Measurements from ENCODE around the gene PLCH2. TPM values are rescaled to one million over a fixed set of nuclear protein-coding genes. Genes with fewer than 3 reads are reported as not detected.

The PLCH2 gene
- total and polyA plus RNA-seq, 10 of the 15 experiments (the other 5 are each of a cell fraction or from before 2014, with no cell fraction given): 0.03 to 0.73 (median 0.24) TPM; not detected in 3

GRCh38 chr1:2449636-2450454 is 26.2 kb upstream of the PLCH2 start:
- no peaks in the 10 kb centered on the region for H3K79me2 ChIP-seq (ENCODE audit: control insufficient read depth, insufficient read depth, low read length)
- SMC1A ChIA-PET (ENCODE audit: uncharacterized antibody, unreplicated experiment): no interaction called here
- no peak for FAIRE-seq
- no peak for ATAC-seq
- CTCF ChIA-PET: interaction anchor here (0.6 kb wide), 1 partner anchor 128 kb away, joined by 3 read pairs; no protein-coding TSS in a partner anchor
- no peak overlapping the region for H2AFZ ChIP-seq (ENCODE audit: control insufficient read depth, low read depth, low read length)
- DNase-seq (ENCODE audit: low read depth, low spot score): no peak
- H3K36me3 ChIP-seq (ENCODE audit: control insufficient read depth in 2 of 2, insufficient read depth in 2 of 2, low read length in 1 of 2): no peaks in the 10 kb centered on the region
- POLR2A ChIA-PET: no interaction called here
- no peak overlapping the region for H3K9ac ChIP-seq (ENCODE audit: control insufficient read depth, insufficient read depth, low read length)
- RAD21 ChIA-PET (ENCODE audit: unreplicated experiment): no interaction called here
- no peaks in the 10 kb centered on the region for H3K9me3 ChIP-seq (replicated peaks; ENCODE audit: control insufficient read depth, insufficient read depth, low read length)
- no TSS peak for BruUV-seq (replicated peaks)
- H3K4me3 ChIP-seq: no peak overlapping the region
- H3K4me2 ChIP-seq (ENCODE audit: control insufficient read depth, insufficient read depth): no peak overlapping the region
- no peak for TF ChIP-seq JUND (IDR thresholded peaks at IDR 0.05; ENCODE audit: low read depth, low read length)
- TF ChIP-seq ZNF24 (IDR thresholded peaks at IDR 0.05): no peak
- TF ChIP-seq SMAD5 (IDR thresholded peaks at IDR 0.05; ENCODE audit: low read depth): no peak
- TF ChIP-seq, protein P1, sequence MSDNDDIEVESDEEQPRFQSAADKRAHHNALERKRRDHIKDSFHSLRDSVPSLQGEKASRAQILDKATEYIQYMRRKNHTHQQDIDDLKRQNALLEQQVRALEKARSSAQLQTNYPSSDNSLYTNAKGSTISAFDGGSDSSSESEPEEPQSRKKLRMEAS (IDR thresholded peaks at IDR 0.05; ENCODE audit: low read depth, low read length): no peak
- no peak for TF ChIP-seq SMARCA5 (IDR thresholded peaks at IDR 0.05)
- no peak for TF ChIP-seq SREBF2 (IDR thresholded peaks at IDR 0.05; ENCODE audit: low read length)
- TF ChIP-seq, protein P2, sequence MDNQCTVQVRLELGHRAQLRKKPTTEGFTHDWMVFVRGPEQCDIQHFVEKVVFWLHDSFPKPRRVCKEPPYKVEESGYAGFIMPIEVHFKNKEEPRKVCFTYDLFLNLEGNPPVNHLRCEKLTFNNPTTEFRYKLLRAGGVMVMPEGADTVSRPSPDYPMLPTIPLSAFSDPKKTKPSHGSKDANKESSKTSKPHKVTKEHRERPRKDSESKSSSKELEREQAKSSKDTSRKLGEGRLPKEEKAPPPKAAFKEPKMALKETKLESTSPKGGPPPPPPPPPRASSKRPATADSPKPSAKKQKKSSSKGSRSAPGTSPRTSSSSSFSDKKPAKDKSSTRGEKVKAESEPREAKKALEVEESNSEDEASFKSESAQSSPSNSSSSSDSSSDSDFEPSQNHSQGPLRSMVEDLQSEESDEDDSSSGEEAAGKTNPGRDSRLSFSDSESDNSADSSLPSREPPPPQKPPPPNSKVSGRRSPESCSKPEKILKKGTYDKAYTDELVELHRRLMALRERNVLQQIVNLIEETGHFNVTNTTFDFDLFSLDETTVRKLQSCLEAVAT (IDR thresholded peaks at IDR 0.05): no peak
- no peak for TF ChIP-seq CUX1 (IDR thresholded peaks at IDR 0.05; ENCODE audit: insufficient replicate concordance, low read depth, low read length)
- H3K4me1 ChIP-seq (ENCODE audit: control insufficient read depth, insufficient read depth, low read length): no peaks in the 10 kb centered on the region
- no peak overlapping the region for H3K27ac ChIP-seq (ENCODE audit: control insufficient read depth, insufficient read depth)
- intact Hi-C loops (cut with micrococcal nuclease; ENCODE audit: unreplicated experiment): no loop called here
- peaks cover 0 to 2% of the 10 kb centered on the region in 2 experiments; a peak in 2 of 4 replicates for H3K27me3 ChIP-seq (replicated peaks in 1 of 2; ENCODE audit: control insufficient read depth in 2 of 2, insufficient read depth in 2 of 2, low read length in 1 of 2)
- WGBS (ENCODE audit: insufficient coverage, insufficient replicate concordance, low lambda C conversion rate, missing lambda C conversion rate): 32% methylated on average over 23 of the region's 23 CpGs
- no peaks in the 10 kb centered on the region for H4K20me1 ChIP-seq (ENCODE audit: control insufficient read depth, insufficient read depth)
- in situ Hi-C loops (cut with MboI): no loop called here

Data from GM12878 (cell line).